Endothelial cell of umbilical vein (primary cell): ENCODE measurements around the gene SLC23A2. TPM values are rescaled to one million over a fixed set of nuclear protein-coding genes. Genes with fewer than 3 reads are reported as not detected.

Source experiments
- BruUV-seq: library from RNA; stranded (reverse); fragments of 400-500 nt; replicated peaks from 2 replicates; lab custom pipeline; 2021; lab: Mats Ljungman, UMichigan
- CTCF ChIA-PET: fragments of 300-600, 350-600 bp; sonication (Branson Sonifier 250); formaldehyde crosslinking; loops from one replicate; lab custom pipeline; 2021; ENCODE audit warnings: antibody characterized with exemption, inconsistent platforms; lab: Charles Lee
- POLR2A ChIA-PET: fragments of 300-600, 350-600 bp; sonication (Branson Sonifier 250); formaldehyde crosslinking; loops from one replicate; lab custom pipeline; 2021; ENCODE audit warnings: antibody characterized with exemption, inconsistent platforms; lab: Charles Lee
- DNase-seq: peaks from one replicate; pipeline ENCODE4 v3.0.0-alpha.2; 2011; ENCODE audit warnings: low read depth, low spot score
- FAIRE-seq: peaks from 2 replicates; lab custom pipeline; 2011; peaks lifted over from hg19 to GRCh38; lab: Jason Lieb, UNC
- H2AFZ ChIP-seq: 2 replicates; pipeline ENCODE4 v1.6.0; 2012; ENCODE audit warnings: low read depth, low read length, control low read depth, inconsistent platforms
- H3K27ac ChIP-seq: 2 replicates; pipeline ENCODE4 v1.5.1; 2011; ENCODE audit warnings: low read depth, mild to moderate bottlenecking, control low read depth, low read length, moderate library complexity; ENCODE audit not compliant: insufficient read depth
- H3K27me3 ChIP-seq, 2 experiments: 2 replicates each; pipeline versions ENCODE4 v1.6.0 to v1.6.1; 2011; ENCODE audit warnings: low read length in 2 of 2, mixed read lengths in 1 of 2; ENCODE audit not compliant: control insufficient read depth in 2 of 2, insufficient read depth in 2 of 2
- H3K36me3 ChIP-seq, 2 experiments: 2 replicates in 1 of 2; 3 replicates in 1 of 2; pipeline ENCODE4 v1.5.1; 2011; ENCODE audit warnings: low read length in 2 of 2, mild to moderate bottlenecking in 1 of 2, moderate library complexity in 1 of 2; ENCODE audit not compliant: control insufficient read depth in 2 of 2, insufficient read depth in 2 of 2; ENCODE audit errors: extremely low read depth in 1 of 2
- H3K4me1 ChIP-seq: 3 replicates; pipeline ENCODE4 v1.5.1; 2011; ENCODE audit warnings: mild to moderate bottlenecking, low read length; ENCODE audit not compliant: control insufficient read depth, insufficient read depth; ENCODE audit errors: extremely low read depth
- H3K4me2 ChIP-seq: 2 replicates; pipeline ENCODE4 v1.6.1; 2011; ENCODE audit warnings: low read length, control low read depth, mixed read lengths; ENCODE audit not compliant: insufficient read depth
- H3K4me3 ChIP-seq, 3 experiments: fragments of 200-600 bp in 1 of 3; sonication (generic), shearing (Covaris generic) in 1 of 3; replicated peaks in 1 of 3; 2 replicates each; pipeline ENCODE4 v1.5.1; 2011 to 2016; ENCODE audit warnings: control low read depth in 3 of 3, low read length in 3 of 3, mild to moderate bottlenecking in 2 of 3, inconsistent platforms in 1 of 3, low read depth in 1 of 3, moderate library complexity in 1 of 3; ENCODE audit not compliant: insufficient read depth in 1 of 3
- H3K79me2 ChIP-seq: 2 replicates; pipeline ENCODE4 v1.6.0; 2012; ENCODE audit warnings: low read length, inconsistent platforms; ENCODE audit not compliant: control insufficient read depth, insufficient read depth
- H3K9ac ChIP-seq: replicated peaks from 2 replicates; pipeline ENCODE3; 2011; ENCODE audit warnings: low read length, control low read depth; ENCODE audit not compliant: insufficient read depth; ENCODE audit errors: extremely low read depth
- H3K9me1 ChIP-seq: replicated peaks from 3 replicates; pipeline ENCODE4 v1.6.0; 2011; ENCODE audit warnings: mild to moderate bottlenecking, low read length; ENCODE audit not compliant: control insufficient read depth, insufficient read depth; ENCODE audit errors: extremely low read depth
- H3K9me3 ChIP-seq: replicated peaks from 2 replicates; pipeline ENCODE4 v1.5.1; 2012; ENCODE audit warnings: low read length, inconsistent platforms; ENCODE audit not compliant: control insufficient read depth, insufficient read depth
- H4K20me1 ChIP-seq: replicated peaks from 2 replicates; pipeline ENCODE3; 2011; ENCODE audit warnings: mild to moderate bottlenecking, low read length; ENCODE audit not compliant: control insufficient read depth, insufficient read depth; ENCODE audit errors: extremely low read depth
- CTCF ChIP-seq, 2 donors: IDR thresholded peaks; 1 replicate in 1 of 2; 2 replicates in 1 of 2; pipeline ENCODE4 v1.5.1; 2011; ENCODE audit warnings: low read length in 2 of 2, mild to moderate bottlenecking in 2 of 2, moderate library complexity in 2 of 2, control low read depth in 1 of 2, inconsistent platforms in 1 of 2, low read depth in 1 of 2; ENCODE audit not compliant: insufficient read depth in 1 of 2; ENCODE audit errors: extremely low read depth in 1 of 2
- MAX ChIP-seq: IDR thresholded peaks from 2 replicates; pipeline ENCODE4 v1.6.1; 2011; ENCODE audit not compliant: insufficient read depth, insufficient read length
- dilution Hi-C: fragments of 300-500 bp; cut with MboI; formaldehyde crosslinking; loops from one replicate; pipeline ENCODE4 v1.15.0; 2019; ENCODE audit warnings: low sequenced_read_pairs; ENCODE audit not compliant: extremely low pct_ligation_motif_present
- intact Hi-C: fragments of 100-400 bp; cut with micrococcal nuclease; formaldehyde crosslinking; loops from one replicate; pipeline ENCODE4 v1.10.0; 2022
- polyA plus RNA-seq, 4 experiments: library from polyadenylated mRNA; depleted of rRNA in 3 of 4; stranded (reverse) in 3 of 4; unstranded in 1 of 4; fragments of >200 nt; gene quantifications; 2 replicates each; pipeline versions ENCODE4 v1.2.1 to v1.2.3, GENCODE V29; 2011 to 2012; ENCODE audit warnings: missing spikeins in 1 of 4
- total RNA-seq: library from RNA; stranded (reverse); gene quantifications from 2 replicates; pipeline ENCODE4 v1.2.3, GENCODE V29; 2021

Gene SLC23A2
- total and polyA plus RNA-seq, 2 donors (not counting 3 experiments of a cell fraction or from before 2014, with no cell fraction given) = 24.4 to 24.5 TPM

GRCh38 chr20:4912380-4913142 is 88.7 kb downstream of the SLC23A2 start:
- no TSS peak for BruUV-seq
- CTCF ChIA-PET = no interaction called here
- dilution Hi-C loops = no loop called here

More at GRCh38 chr20:4912380-4913142, 88.7 kb downstream of the SLC23A2 start:
- Histone ChIP-seq H2AFZ (no peak overlapping the region), H3K9me3 (no peaks in the 10 kb centered on the region), H3K27me3 (no peaks in the 10 kb centered on the region), H3K36me3 (no peaks in the 10 kb centered on the region), H3K27ac (no peak overlapping the region), H3K4me1 (no peaks in the 10 kb centered on the region), H3K9ac (no peak overlapping the region), H3K79me2 (no peaks in the 10 kb centered on the region), H3K9me1 (no peaks in the 10 kb centered on the region), H3K4me2 (no peak overlapping the region), H3K4me3 (no peak overlapping the region), H4K20me1 (no peaks in the 10 kb centered on the region)
- FAIRE-seq (no peak), DNase-seq (no peak)
- intact Hi-C loops = no loop called here
- POLR2A ChIA-PET = no interaction called here
- TF ChIP-seq CTCF (IDR thresholded peaks at IDR 0.05; ENCODE audit: extremely low read depth in 1 of 2, insufficient read depth in 1 of 2, low read depth in 1 of 2, low read length in 2 of 2) = no peak
- no peak for TF ChIP-seq MAX
